ENCODE data around the gene MYO5A.

GRCh38 chr15:52317688-52318087 lies 211.0 kb downstream of the MYO5A start:
- TF ChIP-seq CTCF (IDR thresholded peaks at IDR 0.05) (no peak), POLR2A (IDR thresholded peaks at IDR 0.05) (no peak)
